ENCODE measurements around the gene MAPK6.

MAPK6 gene

GRCh38 chr15:52113235-52113634 lies 94.2 kb downstream of the MAPK6 start:
- H3K4me1 ChIP-seq (ENCODE audit: low read length), result peaks cover 38% of the 10 kb centered on the region
- H3K27me3 ChIP-seq (ENCODE audit: low read depth, low read length), result no peaks in the 10 kb centered on the region
- no peak overlapping the region for H3K4me2 ChIP-seq (ENCODE audit: low read length)
- no peak overlapping the region for H3K4me3 ChIP-seq (ENCODE audit: low read length)
- no peak overlapping the region for H3K9ac ChIP-seq (ENCODE audit: low read length)
- H3K79me2 ChIP-seq (ENCODE audit: low read length), result no peaks in the 10 kb centered on the region
- TF ChIP-seq CTCF (IDR thresholded peaks at IDR 0.05; ENCODE audit: low read depth, low read length), result no peak
- TF ChIP-seq EZH2phosphoT487 (IDR thresholded peaks at IDR 0.05; ENCODE audit: low read depth), result no peak
- H3K27ac ChIP-seq (ENCODE audit: low read length), result no peak overlapping the region
- H2AFZ ChIP-seq (ENCODE audit: low read depth, low read length), result no peak overlapping the region
- no peaks in the 10 kb centered on the region for H3K36me3 ChIP-seq (replicated peaks; ENCODE audit: low read depth, low read length)
- H3K9me3 ChIP-seq (ENCODE audit: insufficient read depth, low read length), result no peaks in the 10 kb centered on the region
- H4K20me1 ChIP-seq (ENCODE audit: insufficient read depth, low read length), result no peaks in the 10 kb centered on the region

DNA sequence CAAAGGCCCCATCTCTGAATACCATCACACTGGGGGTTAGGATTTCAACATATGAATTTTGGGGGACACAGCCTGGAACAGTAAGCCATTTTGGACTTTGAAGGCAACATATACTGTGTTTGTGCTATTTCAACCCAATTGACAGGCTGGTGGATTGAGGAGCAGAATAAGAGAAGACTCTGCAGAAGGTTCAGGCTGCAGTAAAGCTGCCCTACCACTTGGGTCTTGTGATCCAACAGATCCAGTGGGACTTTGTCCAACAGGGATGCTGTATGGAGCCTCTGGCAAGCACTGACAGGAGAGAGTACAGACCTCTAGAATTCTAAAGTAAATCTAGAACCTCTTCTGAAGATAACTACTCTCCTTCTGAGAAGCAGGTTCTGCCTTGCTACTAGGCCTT lies 94.7 kb downstream of the MAPK6 start:
- H2AFZ ChIP-seq (ENCODE audit: low read depth, low read length), result no peak overlapping the region
- H4K20me1 ChIP-seq (ENCODE audit: insufficient read depth, low read length), result no peaks in the 10 kb centered on the region
- no peak overlapping the region for H3K4me2 ChIP-seq (ENCODE audit: low read length)
- H3K4me3 ChIP-seq (ENCODE audit: low read length), result no peak overlapping the region
- TF ChIP-seq CTCF (IDR thresholded peaks at IDR 0.05; ENCODE audit: low read depth, low read length) (no peak), EZH2phosphoT487 (IDR thresholded peaks at IDR 0.05; ENCODE audit: low read depth) (no peak)
- H3K27ac ChIP-seq (ENCODE audit: low read length), result no peak overlapping the region
- H3K9me3 ChIP-seq (ENCODE audit: insufficient read depth, low read length), result no peaks in the 10 kb centered on the region
- H3K27me3 ChIP-seq (ENCODE audit: low read depth, low read length), result no peaks in the 10 kb centered on the region
- peaks cover 38% of the 10 kb centered on the region for H3K4me1 ChIP-seq (ENCODE audit: low read length)
- no peak overlapping the region for H3K9ac ChIP-seq (ENCODE audit: low read length)
- H3K36me3 ChIP-seq (replicated peaks; ENCODE audit: low read depth, low read length), result no peaks in the 10 kb centered on the region
- no peaks in the 10 kb centered on the region for H3K79me2 ChIP-seq (ENCODE audit: low read length)

DNA sequence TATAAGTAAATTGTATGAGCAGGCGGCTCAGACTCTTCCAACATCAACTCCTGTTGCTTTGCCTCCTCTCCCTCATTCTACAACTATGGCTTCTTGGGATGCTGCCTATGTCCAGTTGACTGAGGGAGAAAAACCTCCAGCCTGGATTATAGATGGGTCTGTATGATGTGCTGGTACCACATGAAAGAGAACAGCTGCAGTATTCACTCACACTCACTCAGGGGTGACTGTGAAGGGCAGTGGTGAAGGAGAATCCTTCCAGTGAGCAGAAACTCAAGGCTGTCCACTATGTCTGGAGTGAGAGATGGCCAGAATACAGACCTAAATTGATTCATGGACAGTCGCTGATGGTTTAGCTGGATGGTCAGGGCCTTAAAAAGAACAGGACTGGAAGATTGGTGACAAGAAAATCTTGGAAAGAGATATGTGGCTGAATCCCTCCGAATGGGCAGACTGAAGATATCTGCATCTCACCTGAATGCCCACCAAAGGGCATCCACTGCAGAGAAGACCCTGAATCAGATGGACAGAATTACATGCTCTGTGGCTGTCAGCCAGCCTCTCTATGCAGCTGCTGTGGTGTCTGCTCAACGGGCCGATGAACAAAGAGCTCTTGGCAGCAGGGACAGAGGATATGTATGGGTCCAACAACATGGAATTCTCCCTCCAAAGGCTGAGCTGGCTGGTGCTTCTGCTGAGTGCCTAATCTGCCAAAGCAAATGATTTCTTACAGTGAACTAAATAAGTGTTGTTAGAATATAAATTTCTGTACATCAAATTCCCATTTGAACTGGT lies 95.4 kb downstream of the MAPK6 start:
- no peak overlapping the region for H3K9ac ChIP-seq (ENCODE audit: low read length)
- H3K27me3 ChIP-seq (ENCODE audit: low read depth, low read length), result no peaks in the 10 kb centered on the region

More for the DNA sequence above, 95.4 kb downstream of the MAPK6 start:
- Histone ChIP-seq H3K79me2 (ENCODE audit: low read length) (no peaks in the 10 kb centered on the region), H3K36me3 (replicated peaks; ENCODE audit: low read depth, low read length) (no peaks in the 10 kb centered on the region), H2AFZ (ENCODE audit: low read depth, low read length) (no peak overlapping the region), H3K9me3 (ENCODE audit: insufficient read depth, low read length) (no peaks in the 10 kb centered on the region), H3K4me1 (ENCODE audit: low read length) (peaks cover 38% of the 10 kb centered on the region), H3K27ac (ENCODE audit: low read length) (no peak overlapping the region), H4K20me1 (ENCODE audit: insufficient read depth, low read length) (no peaks in the 10 kb centered on the region), H3K4me3 (ENCODE audit: low read length) (no peak overlapping the region), H3K4me2 (ENCODE audit: low read length) (no peak overlapping the region)
- TF ChIP-seq EZH2phosphoT487 (IDR thresholded peaks at IDR 0.05; ENCODE audit: low read depth) (no peak), CTCF (IDR thresholded peaks at IDR 0.05; ENCODE audit: low read depth, low read length) (no peak)

All from OCI-LY3 (cell line).